Heart left ventricle (tissue), 13 donors: ENCODE measurements around the gene FASN.

Experiments used
- CTCF ChIP-seq, 12 donors: fragments of 200-600 bp; sonication (generic) in 4 of 12; IDR thresholded peaks; one replicate each; pipeline versions ENCODE4 v1.5.0 to v1.8.0; 2018 to 2022; ENCODE audit warnings: antibody characterized with exemption in 12 of 12, mild to moderate bottlenecking in 5 of 12
- POLR2A ChIP-seq, 2 donors: fragments of 450-650 bp; IDR thresholded peaks; one replicate each; pipeline ENCODE4 v1.6.1; 2017; ENCODE audit warnings: antibody characterized with exemption in 2 of 2, mild to moderate bottlenecking in 2 of 2, moderate library complexity in 2 of 2
- donor health status: ischemic (EF 13 %, LVEDD 7.1; RV severe dilation, severe dysfunction).
- donor health status: DM: no; HTN: yes; CAD: no.
- donor health status: DM: no; HTN: no; CAD: no.
- donor health status: ischemic (EF 25% LVEDD 6.9; RV normal size, moderate dysfunction).
- donor health status: ischemic (EF 25% LVEDD 5.7; RV mildly dilated, moderate dysfunction).
- donor health status: ischemic (EF 35%, LVEDD 5.7; RV mildly dilated, moderate dysfunction).
- donor health status: nonischemic (EF 11% LVEDD 7.7; RV severe dilation, severe dysfunction).
- donor health status: DM: yes; HTN: yes; CAD: no.
- donor health status: PGD.
- donor health status: ischemic (EF 29% LVEDD 5.4; RV normal size, mild dysfunction).
- donor health status: nonischemic (EF 23%, LVEDD 6.1; RV moderate dilation, normal function).

GRCh38 chr17:82061047-82061925, 36.8 kb downstream of the FASN start:
- no peak for TF ChIP-seq POLR2A (IDR thresholded peaks at IDR 0.05)
- no peak for TF ChIP-seq CTCF (IDR thresholded peaks at IDR 0.05)
